ENCODE measurements around the gene UBXN11. TPM values are rescaled to one million over a fixed set of nuclear protein-coding genes. Genes with fewer than 3 reads are reported as not detected.
A peak's percentile ranks its signal among the peaks of the same experiment; 100 is the strongest.

UBXN11 gene
- total RNA-seq, 1 experiment from 2014 or later: 4.7 TPM

DNA sequence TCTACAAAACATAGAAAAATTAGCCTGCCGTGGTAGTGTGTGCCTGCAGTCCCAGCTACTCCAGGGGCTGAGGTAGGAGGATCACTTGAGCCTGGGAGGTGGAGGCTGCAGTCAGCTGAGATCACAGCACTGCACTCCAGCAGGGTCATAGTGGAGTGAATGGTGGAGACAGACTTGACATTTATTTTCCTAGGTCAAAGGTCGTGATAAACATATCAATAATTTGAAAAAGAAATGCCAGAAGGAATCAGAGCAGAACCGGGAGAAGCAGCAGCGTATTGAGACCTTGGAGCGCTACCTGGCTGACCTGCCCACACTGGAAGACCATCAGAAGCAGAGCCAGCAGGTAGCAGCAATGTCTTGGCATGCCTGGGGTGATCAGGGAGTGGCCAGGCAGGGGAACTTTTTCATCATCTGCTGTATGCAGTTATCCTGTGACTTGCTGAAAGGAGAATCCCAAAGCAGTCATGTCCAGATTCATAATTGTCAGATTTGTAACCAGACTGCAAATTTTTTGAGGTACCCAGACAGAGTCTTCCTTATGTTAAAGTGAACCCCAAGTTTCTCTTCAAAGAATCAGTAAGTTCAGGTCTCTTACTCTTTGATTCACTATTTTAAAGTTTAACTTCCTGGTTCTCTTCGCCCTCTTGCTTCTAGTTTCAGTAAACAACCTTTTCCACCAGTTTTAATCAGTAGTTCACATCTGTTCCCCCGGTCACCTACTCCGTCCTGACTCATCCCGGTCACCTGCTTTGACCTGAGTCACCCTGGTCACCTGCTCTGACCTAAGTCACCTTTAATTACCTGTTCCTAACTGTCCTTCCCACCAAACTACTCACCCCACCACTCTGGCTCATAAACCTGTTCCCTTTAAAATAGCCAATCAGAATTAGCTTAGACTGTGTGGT is 37.9 kb downstream of the UBXN11 start:
- DNase-seq (ENCODE audit: low read depth): no peak

GRCh38 chr1:26265405-26265804 is 41.0 kb downstream of the UBXN11 start:
- DNase-seq (ENCODE audit: low read depth): no peak

- DNase-seq (ENCODE audit: low read depth): no peak
Observed at GRCh38 chr1:26263212-26263611, 43.2 kb downstream of the UBXN11 start.

GRCh38 chr1:26259578-26259977 is 46.9 kb downstream of the UBXN11 start:
- no peak for DNase-seq (ENCODE audit: low read depth)

GRCh38 chr1:26259005-26259404 is 47.4 kb downstream of the UBXN11 start:
- DNase-seq (ENCODE audit: low read depth): no peak

DNA sequence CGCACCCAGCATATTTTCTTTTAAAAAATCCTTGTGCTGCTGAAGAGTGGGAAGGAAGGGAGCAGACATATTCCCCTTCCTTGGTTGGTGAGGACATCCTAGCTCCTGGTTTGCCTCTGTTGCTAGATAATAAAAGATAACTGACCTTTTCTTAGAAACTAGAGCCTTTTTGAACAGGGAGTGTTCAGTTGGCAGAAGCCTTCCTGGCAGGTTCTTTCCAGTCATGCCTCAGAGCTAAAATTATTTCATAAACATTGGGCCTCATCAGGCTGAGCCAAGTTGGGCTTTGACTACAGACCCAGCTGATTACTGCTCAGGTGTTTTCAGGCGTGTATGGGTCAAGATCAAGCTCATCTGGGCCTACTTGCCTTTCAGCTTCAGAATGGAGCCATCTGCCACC is 49.2 kb downstream of the UBXN11 start:
- no peak for DNase-seq (ENCODE audit: low read depth)

- DNase-seq (ENCODE audit: low read depth): no peak
Observed at GRCh38 chr1:26254404-26254803, 52.0 kb downstream of the UBXN11 start.

DNA sequence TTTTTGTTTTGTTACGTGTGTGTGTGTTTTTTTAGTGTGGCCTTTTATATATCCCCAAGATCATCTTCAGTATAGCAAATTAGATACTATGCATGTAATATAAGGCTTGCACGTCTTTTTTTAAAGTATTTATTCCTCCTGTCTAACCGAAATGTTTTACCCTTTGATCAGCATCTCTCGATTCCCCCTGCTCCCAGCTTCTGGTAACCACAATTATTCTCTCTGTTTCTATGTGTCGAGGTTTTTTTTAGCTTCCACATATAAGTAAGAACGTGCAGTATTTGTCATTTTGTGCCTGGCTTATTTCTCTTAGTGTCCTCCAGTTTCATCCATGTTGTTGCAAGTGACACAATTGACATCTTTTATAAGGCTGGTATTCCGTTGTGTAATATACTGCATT is 53.7 kb downstream of the UBXN11 start:
- no peak for DNase-seq (ENCODE audit: low read depth)

DNA sequence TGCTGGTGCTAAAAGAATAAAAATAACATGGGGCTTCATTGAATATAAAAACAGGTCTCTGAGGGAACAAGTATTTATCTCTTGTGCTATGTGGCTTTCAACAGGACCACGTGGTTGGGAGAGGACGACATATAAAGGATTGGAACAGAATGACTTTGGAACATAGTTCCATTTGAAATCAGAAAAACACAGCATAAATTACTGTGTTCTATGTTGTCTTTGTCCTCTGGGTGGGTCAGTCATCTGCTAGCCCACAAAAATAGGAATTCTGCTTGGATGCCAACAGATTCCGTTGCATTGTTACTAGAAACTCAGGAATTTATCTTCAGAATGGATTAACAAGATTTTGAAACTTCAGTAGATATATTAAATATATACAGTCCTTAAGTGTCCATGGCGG is 66.5 kb downstream of the UBXN11 start:
- no peak for DNase-seq (ENCODE audit: low read depth)

GRCh38 chr1:26237230-26237966 is 69.0 kb downstream of the UBXN11 start:
- DNase-seq (ENCODE audit: low read depth): peak; percentile 44

GRCh38 chr1:26234644-26235370 is 71.6 kb downstream of the UBXN11 start:
- peak; percentile 39 for DNase-seq (ENCODE audit: low read depth)

GRCh38 chr1:26233903-26234643 is 72.4 kb downstream of the UBXN11 start, which contains the start of gene CEP85:
Gene CEP85, plus strand, starts transcription at chr1:26234200. Its CDS starts 5,584 bp downstream, at chr1:26239784.
- peak; percentile 93 for DNase-seq (ENCODE audit: low read depth)

Other genes starting within 250 kb of the UBXN11 start
- 0.12 TPM in 1 of 2 replicates, not detected in the other for gene TRIM63, start 239.0 kb downstream of the UBXN11 start, total RNA-seq (2014; rRNA removed; shearing (Covaris generic))
- 10.6 and 11.5 TPM in 2 replicates for gene PDIK1L, start 194.8 kb downstream of the UBXN11 start, total RNA-seq (2014; rRNA removed; shearing (Covaris generic))
- gene FAM110D, start 147.6 kb downstream of the UBXN11 start, total RNA-seq (2014; rRNA removed; shearing (Covaris generic)): not detected in 2 replicates
- not detected in 2 replicates for gene C1orf232, start 137.7 kb downstream of the UBXN11 start, total RNA-seq (2014; rRNA removed; shearing (Covaris generic))
- gene ZNF593, start 136.7 kb downstream of the UBXN11 start, total RNA-seq (2014; rRNA removed; shearing (Covaris generic)): 26.4 and 32.1 TPM in 2 replicates
- gene ZNF593OS, start 134.8 kb downstream of the UBXN11 start, total RNA-seq (2014; rRNA removed; shearing (Covaris generic)): not detected in 2 replicates
- gene CNKSR1, start 129.1 kb downstream of the UBXN11 start, total RNA-seq (2014; rRNA removed; shearing (Covaris generic)): under 0.01 and 0.12 TPM in 2 replicates
- gene CATSPER4, start 116.0 kb downstream of the UBXN11 start, total RNA-seq (2014; rRNA removed; shearing (Covaris generic)): not detected in 2 replicates
- 27.8 and 30.5 TPM in 2 replicates for gene CEP85, start 72.4 kb downstream of the UBXN11 start, total RNA-seq (2014; rRNA removed; shearing (Covaris generic))
- 224 and 307 TPM in 2 replicates for gene SH3BGRL3, start 26.6 kb downstream of the UBXN11 start, total RNA-seq (2014; rRNA removed; shearing (Covaris generic))
- not detected in 2 replicates for gene CD52, start 11.3 kb upstream of the UBXN11 start, total RNA-seq (2014; rRNA removed; shearing (Covaris generic))
- gene CRYBG2, start 47.5 kb upstream of the UBXN11 start, total RNA-seq (2014; rRNA removed; shearing (Covaris generic)): not detected in 2 replicates
- gene ZNF683, start 66.1 kb upstream of the UBXN11 start, total RNA-seq (2014; rRNA removed; shearing (Covaris generic)): not detected in 2 replicates
- not detected in 2 replicates for gene LIN28A, start 104.2 kb upstream of the UBXN11 start, total RNA-seq (2014; rRNA removed; shearing (Covaris generic))
- 30.8 and 33.2 TPM in 2 replicates for gene DHDDS, start 125.7 kb upstream of the UBXN11 start, total RNA-seq (2014; rRNA removed; shearing (Covaris generic))
- gene HMGN2, start 165.8 kb upstream of the UBXN11 start, total RNA-seq (2014; rRNA removed; shearing (Covaris generic)): 738 and 772 TPM in 2 replicates
- gene RPS6KA1, start 223.1 kb upstream of the UBXN11 start, total RNA-seq (2014; rRNA removed; shearing (Covaris generic)): 33.6 and 51.8 TPM in 2 replicates